ENCODE results near the gene C11orf54. TPM values are rescaled to one million over a fixed set of nuclear protein-coding genes. Genes with fewer than 3 reads are reported as not detected.

Gene C11orf54
- total RNA-seq: 23.7 and 30.1 TPM in 2 replicates

- CTCF ChIA-PET: interaction anchor here (1.4 to 2.9 kb wide), 4 partner anchors 12 to 43 kb away, joined by 5 to 20 read pairs (median 6); partner anchors contain the start of gene MED17
- peaks cover 63% of the 10 kb centered on the region for H3K36me3 Mint-ChIP-seq (ENCODE audit: low read depth)
- TF ChIP-seq CTCF (IDR thresholded peaks at IDR 0.05): no peak
- H3K27ac Mint-ChIP-seq: peak within 1 kb of the TSS; percentile 100
- POLR2A ChIA-PET: interaction anchor here (0.6 to 7.0 kb wide), 30 partner anchors 10 to 1511 kb away, joined by 3 to 148 read pairs (median 5); partner anchors contain the start of genes ANKRD49, CEP295, CWC15 and KDM4D
- peak within 1 kb of the TSS; percentile 100 for H3K4me3 Mint-ChIP-seq
- DNase-seq (peak; percentile 88), ATAC-seq (ENCODE audit: low read depth) (peak; percentile 91)
- H3K9me3 Mint-ChIP-seq: no peaks in the 10 kb centered on the region
- H3K4me1 Mint-ChIP-seq: peaks cover 58% of the 10 kb centered on the region
- intact Hi-C loops (cut with micrococcal nuclease): loop anchor here (1.0 to 2.0 kb wide), 7 partner anchors 14 to 752 kb away; partner anchors contain the start of genes ANKRD49, CEP295, MED17 and MRE11
- no peaks in the 10 kb centered on the region for H3K27me3 Mint-ChIP-seq
Observed at GRCh38 chr11:93741094-93741881, at the start of gene C11orf54, which contains the start of gene TAF1D. C11orf54 (plus strand) TSS chr11:93741672; CDS start chr11:93747394, 5,722 bp downstream. TAF1D (minus strand) TSS chr11:93741495; CDS start chr11:93739304, 2,191 bp downstream.

GRCh38 chr11:93694109-93694508 is 47.4 kb upstream of the C11orf54 start:
- DNase-seq (no peak), ATAC-seq (ENCODE audit: low read depth) (no peak)
- Mint-ChIP-seq H3K4me3 (no peak overlapping the region), H3K4me1 (peaks cover 6% of the 10 kb centered on the region), H3K36me3 (ENCODE audit: low read depth) (peaks cover 78% of the 10 kb centered on the region), H3K27ac (no peak overlapping the region), H3K9me3 (no peaks in the 10 kb centered on the region), H3K27me3 (no peaks in the 10 kb centered on the region)
- CTCF ChIA-PET: no interaction called here
- intact Hi-C loops (cut with micrococcal nuclease): loop anchor here (5.0 kb wide), 1 partner anchor 38 kb away; no protein-coding TSS in a partner anchor
- no peak for TF ChIP-seq CTCF (IDR thresholded peaks at IDR 0.05)
- POLR2A ChIA-PET: no interaction called here

- H3K4me3 Mint-ChIP-seq: no peak overlapping the region
- DNase-seq: no peak
- H3K27me3 Mint-ChIP-seq: no peaks in the 10 kb centered on the region
- CTCF ChIA-PET: no interaction called here
- POLR2A ChIA-PET: no interaction called here
- peaks cover 78% of the 10 kb centered on the region for H3K36me3 Mint-ChIP-seq (ENCODE audit: low read depth)
- no peak for ATAC-seq (ENCODE audit: low read depth)
- TF ChIP-seq CTCF (IDR thresholded peaks at IDR 0.05): no peak
- H3K4me1 Mint-ChIP-seq: peaks cover 1% of the 10 kb centered on the region
- intact Hi-C loops (cut with micrococcal nuclease): loop anchor here (5.0 kb wide), 1 partner anchor 38 kb away; no protein-coding TSS in a partner anchor
- no peak overlapping the region for H3K27ac Mint-ChIP-seq
- no peaks in the 10 kb centered on the region for H3K9me3 Mint-ChIP-seq
Observed at GRCh38 chr11:93694557-93694956, 46.9 kb upstream of the C11orf54 start.

GRCh38 chr11:93697611-93698010 is 43.9 kb upstream of the C11orf54 start:
- H3K9me3 Mint-ChIP-seq: no peaks in the 10 kb centered on the region
- TF ChIP-seq CTCF (IDR thresholded peaks at IDR 0.05): no peak
- CTCF ChIA-PET: no interaction called here
- POLR2A ChIA-PET: no interaction called here
- H3K4me1 Mint-ChIP-seq: no peaks in the 10 kb centered on the region
- intact Hi-C loops (cut with micrococcal nuclease): no loop called here
- DNase-seq: no peak
- no peak for ATAC-seq (ENCODE audit: low read depth)
- no peaks in the 10 kb centered on the region for H3K27me3 Mint-ChIP-seq
- no peak overlapping the region for H3K4me3 Mint-ChIP-seq
- no peak overlapping the region for H3K27ac Mint-ChIP-seq
- peaks cover 78% of the 10 kb centered on the region for H3K36me3 Mint-ChIP-seq (ENCODE audit: low read depth)

GRCh38 chr11:93700830-93701229 is 40.6 kb upstream of the C11orf54 start:
- TF ChIP-seq CTCF (IDR thresholded peaks at IDR 0.05): no peak
- Mint-ChIP-seq H3K27ac (no peak overlapping the region), H3K36me3 (ENCODE audit: low read depth) (peaks cover 73% of the 10 kb centered on the region), H3K4me3 (no peak overlapping the region), H3K27me3 (no peaks in the 10 kb centered on the region), H3K9me3 (no peaks in the 10 kb centered on the region), H3K4me1 (no peaks in the 10 kb centered on the region)
- ATAC-seq (ENCODE audit: low read depth) (no peak), DNase-seq (no peak)
- intact Hi-C loops (cut with micrococcal nuclease): no loop called here
- CTCF ChIA-PET: no interaction called here
- POLR2A ChIA-PET: interaction anchor here (0.6 kb wide), 2 partner anchors 24 to 40 kb away, joined by 3 to 4 read pairs; no protein-coding TSS in a partner anchor
